GM12865 (cell line): ENCODE measurements around the gene GRAMD1A.
A peak's percentile ranks its signal among the peaks of the same experiment; 100 is the strongest.

Source experiments
- DNase-seq: peaks from one replicate; pipeline ENCODE4 v3.0.0; 2010; ENCODE audit warnings: low read depth
- H3K4me3 ChIP-seq: 2 replicates; pipeline ENCODE4 v1.5.1; 2011; ENCODE audit warnings: mild to moderate bottlenecking, low read depth, low read length, control low read depth
- TF ChIP-seq, protein P1 (sequence below): IDR thresholded peaks from 2 replicates; pipeline ENCODE4 v1.5.1; 2011; ENCODE audit warnings: low read length, control low read depth, low read depth, inconsistent platforms; ENCODE audit not compliant: insufficient read depth; ENCODE audit errors: missing control alignments

Gene GRAMD1A

DNA sequence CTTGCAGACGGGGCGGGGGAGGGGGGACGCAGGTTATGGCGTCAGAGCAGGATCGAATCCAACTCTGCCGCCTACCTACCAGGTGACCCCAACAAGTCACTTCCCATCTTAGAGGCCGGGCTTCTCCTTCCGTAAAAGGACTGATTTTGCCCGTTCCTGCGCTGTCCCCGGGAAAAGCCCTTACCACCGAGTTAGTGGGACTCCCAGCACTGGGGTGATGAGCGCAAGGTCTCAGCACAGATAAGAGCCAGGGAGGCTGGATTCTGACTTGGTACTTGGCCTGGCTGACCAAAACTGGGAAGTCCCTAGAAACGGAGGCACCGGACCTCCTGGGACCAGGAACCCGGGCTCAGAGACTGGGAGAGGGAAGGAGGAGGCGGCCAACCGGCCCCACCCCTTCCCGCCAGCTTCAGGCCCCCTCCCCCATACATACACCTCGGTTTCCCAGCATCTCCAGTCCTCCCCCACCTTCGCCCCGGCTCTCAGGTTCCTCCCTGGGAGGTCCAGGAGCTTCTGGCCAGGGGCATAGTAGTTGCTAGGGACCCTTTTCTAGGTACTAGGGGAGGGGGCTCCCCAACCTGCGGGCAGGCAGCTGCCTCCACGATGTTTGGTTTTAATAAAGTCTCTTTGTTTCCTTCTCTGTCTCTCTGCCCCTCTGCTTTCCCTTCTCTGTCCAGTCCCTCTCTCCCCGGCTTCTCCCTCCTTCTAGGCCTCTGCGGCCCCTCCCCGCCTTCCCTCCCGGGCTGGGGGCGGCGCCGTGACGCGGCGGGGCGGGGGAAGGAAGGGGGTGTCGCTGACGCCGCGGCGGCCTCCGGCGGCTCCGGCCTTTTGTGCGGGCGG is at the start of gene GRAMD1A:
Gene GRAMD1A, plus strand, starts transcription at position 826 of the 840 bp plus-strand sequence. CDS start 156 bp downstream, outside the sequence.
- peak within 1 kb of the TSS; percentile 94 for H3K4me3 ChIP-seq
- DNase-seq = peak; percentile 84
- TF ChIP-seq, protein P1, sequence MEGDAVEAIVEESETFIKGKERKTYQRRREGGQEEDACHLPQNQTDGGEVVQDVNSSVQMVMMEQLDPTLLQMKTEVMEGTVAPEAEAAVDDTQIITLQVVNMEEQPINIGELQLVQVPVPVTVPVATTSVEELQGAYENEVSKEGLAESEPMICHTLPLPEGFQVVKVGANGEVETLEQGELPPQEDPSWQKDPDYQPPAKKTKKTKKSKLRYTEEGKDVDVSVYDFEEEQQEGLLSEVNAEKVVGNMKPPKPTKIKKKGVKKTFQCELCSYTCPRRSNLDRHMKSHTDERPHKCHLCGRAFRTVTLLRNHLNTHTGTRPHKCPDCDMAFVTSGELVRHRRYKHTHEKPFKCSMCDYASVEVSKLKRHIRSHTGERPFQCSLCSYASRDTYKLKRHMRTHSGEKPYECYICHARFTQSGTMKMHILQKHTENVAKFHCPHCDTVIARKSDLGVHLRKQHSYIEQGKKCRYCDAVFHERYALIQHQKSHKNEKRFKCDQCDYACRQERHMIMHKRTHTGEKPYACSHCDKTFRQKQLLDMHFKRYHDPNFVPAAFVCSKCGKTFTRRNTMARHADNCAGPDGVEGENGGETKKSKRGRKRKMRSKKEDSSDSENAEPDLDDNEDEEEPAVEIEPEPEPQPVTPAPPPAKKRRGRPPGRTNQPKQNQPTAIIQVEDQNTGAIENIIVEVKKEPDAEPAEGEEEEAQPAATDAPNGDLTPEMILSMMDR = no peak

DNA sequence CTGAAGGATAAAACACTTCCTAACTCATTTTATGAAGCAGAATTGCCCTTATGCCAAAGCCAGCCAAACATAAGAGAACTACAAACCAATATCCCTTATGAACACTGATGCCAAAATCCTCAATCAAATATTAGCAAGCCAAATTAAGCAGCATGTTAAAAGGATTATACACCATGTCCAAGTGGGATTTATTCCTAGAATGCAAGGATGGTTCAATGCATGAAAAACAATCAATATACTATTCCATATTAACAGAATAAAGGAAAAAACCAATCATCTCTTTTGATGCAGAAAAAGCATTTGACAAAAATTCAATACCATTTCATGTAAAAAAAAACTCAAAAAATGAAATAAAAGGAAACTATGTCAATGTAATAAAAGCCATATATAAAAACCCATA is 47.0 kb upstream of the GRAMD1A start:
- no peak overlapping the region for H3K4me3 ChIP-seq
- no peak for DNase-seq
- TF ChIP-seq, protein P1 = no peak

- H3K4me3 ChIP-seq = no peak overlapping the region
- no peak for DNase-seq
- TF ChIP-seq, protein P1 = no peak
These were observed 42.0 kb upstream of the GRAMD1A start for GRCh38 chr19:34957830-34958751.

DNA sequence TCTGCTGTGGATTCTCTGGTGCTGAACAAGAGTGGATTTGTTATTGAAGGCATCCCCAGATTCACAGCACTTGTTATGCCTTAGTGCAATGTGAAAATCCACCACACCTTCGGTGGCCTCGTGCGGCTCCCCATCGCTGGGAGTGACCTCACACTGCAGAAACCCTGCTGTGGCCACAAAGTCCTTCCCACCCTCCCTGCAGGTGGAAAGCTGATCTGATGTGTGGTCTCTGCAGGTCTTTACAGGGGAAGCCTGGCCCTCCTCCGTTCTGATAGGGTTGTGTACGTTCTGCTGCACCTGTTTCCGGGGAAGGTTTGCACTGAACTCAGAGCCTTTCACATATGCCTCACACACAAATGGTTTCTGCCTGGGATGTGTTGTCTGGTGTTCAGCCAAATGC is 41.1 kb upstream of the GRAMD1A start:
- no peak overlapping the region for H3K4me3 ChIP-seq
- TF ChIP-seq, protein P1 = no peak
- DNase-seq = no peak

- DNase-seq = no peak
- TF ChIP-seq, protein P1 = no peak
- no peak overlapping the region for H3K4me3 ChIP-seq
These were observed 39.9 kb upstream of the GRAMD1A start for GRCh38 chr19:34960103-34960805.

DNA sequence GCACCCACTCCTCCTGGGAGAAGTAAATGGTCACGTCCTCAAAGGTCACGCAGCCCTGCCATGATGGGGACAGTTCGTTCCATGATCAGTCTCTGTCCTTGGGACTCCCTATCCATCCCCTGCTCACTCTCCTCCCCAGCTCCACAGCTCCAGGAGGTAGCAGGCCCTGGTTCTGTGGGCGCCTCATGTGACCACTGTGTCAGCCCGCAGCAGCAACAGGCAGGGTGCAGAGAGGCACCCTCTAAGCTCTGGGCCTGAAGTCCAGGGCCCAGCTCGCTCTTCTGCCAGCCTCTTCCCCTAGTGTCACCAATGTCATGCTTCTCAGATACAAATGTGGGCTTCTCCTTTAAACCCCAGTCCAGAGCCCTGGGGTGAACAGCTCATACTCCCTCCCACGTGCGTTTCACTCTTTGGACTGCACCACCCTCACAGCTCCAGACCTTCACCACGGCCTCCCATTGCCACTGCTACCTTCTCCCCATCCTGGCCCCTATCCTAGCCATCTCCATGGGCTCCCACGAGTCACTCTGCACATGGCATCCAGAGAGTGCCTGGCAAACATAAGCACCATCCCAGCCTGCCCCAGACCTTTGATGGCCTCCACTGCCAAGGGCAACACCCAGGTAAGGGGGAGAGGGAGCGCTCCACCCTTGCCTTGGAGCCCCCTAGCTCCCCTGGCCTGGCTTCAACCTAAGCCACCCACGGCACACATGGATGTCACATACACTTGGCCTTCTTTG is 39.0 kb upstream of the GRAMD1A start:
- TF ChIP-seq, protein P1 = no peak
- H3K4me3 ChIP-seq = no peak overlapping the region
- DNase-seq = no peak
